Ovary (tissue), 9 donors: Measurements from ENCODE around the gene TRIM3. TPM values are rescaled to one million over a fixed set of nuclear protein-coding genes. Genes with fewer than 3 reads are reported as not detected.

Experiments
- DNase-seq, 5 donors: peaks; one replicate each; pipeline ENCODE4 v3.0.0-alpha.2; 2019 to 2020
- H3K27ac ChIP-seq, 2 donors: fragments of 200-600 bp; one replicate each; pipeline versions ENCODE4 v1.5.1 to v1.8.0; 2019 to 2022
- H3K27me3 ChIP-seq: fragments of 200-600 bp; one replicate; pipeline ENCODE4 v1.8.0; 2022
- H3K36me3 ChIP-seq: fragments of 200-600 bp; sonication (generic); one replicate; pipeline ENCODE4 v1.5.1; 2019
- H3K4me1 ChIP-seq: one replicate; pipeline ENCODE4 v1.8.1; 2013; ENCODE audit warnings: mild to moderate bottlenecking, moderate library complexity; ENCODE audit not compliant: insufficient read depth
- H3K4me3 ChIP-seq: fragments of 200-600 bp; sonication (generic); one replicate; pipeline ENCODE4 v1.5.1; 2017
- H3K9me3 ChIP-seq, 2 donors: fragments of 200-600 bp in 1 of 2; sonication (generic) in 1 of 2; one replicate each; pipeline versions ENCODE4 v1.5.1 to v1.8.1; 2013 to 2019; ENCODE audit warnings: mild to moderate bottlenecking in 1 of 2, moderate library complexity in 1 of 2
- CTCF ChIP-seq, 3 donors: fragments of 450-650 bp in 2 of 3; fragments of 200-600 bp in 1 of 3; IDR thresholded peaks; one replicate each; pipeline versions ENCODE4 v1.5.1 to v1.8.0; 2016 to 2022; ENCODE audit warnings: antibody characterized with exemption in 3 of 3, mild to moderate bottlenecking in 1 of 3
- EP300 ChIP-seq: sonication (generic); formaldehyde crosslinking; IDR thresholded peaks from one replicate; pipeline ENCODE4 v1.6.1; 2017; ENCODE audit warnings: antibody characterized with exemption
- POLR2A ChIP-seq: fragments of 450-650 bp; IDR thresholded peaks from one replicate; pipeline ENCODE4 v1.6.1; 2017; ENCODE audit warnings: antibody characterized with exemption, mild to moderate bottlenecking, moderate library complexity
- WGBS, 3 donors: extraction: QIAGEN DNeasy Blood & Tissue Kit in 1 of 3; methylation state at CpG; one replicate each; pipeline versions ENCODE4 v1.1.5 to v1.1.7; 2013 to 2017; 5-methylcytosine and 5-hydroxymethylcytosine counted together
- intact Hi-C, 4 donors: fragments of 100-400 bp; cut with DNase I; formaldehyde crosslinking; loops; one replicate each; pipeline versions ENCODE4 v1.11.0 to v1.15.1; 2022 to 2023
- polyA plus RNA-seq, 2 donors: library from polyadenylated mRNA; stranded (reverse); fragments of 200-250 nt in 1 of 2; fragments of 350-450 nt in 1 of 2; fragmentation: Illumina TruSeq in 1 of 2; extraction: RNeasy Lipid Tissue Mini Kit (QIAGEN cat#74804) in 1 of 2; gene quantifications; one replicate each; pipeline ENCODE4 v1.2.3, GENCODE V29; 2013 to 2014
- total RNA-seq, 7 donors: library from RNA; depleted of rRNA in 2 of 7; stranded (reverse); fragments of >200 nt in 2 of 7; fragmentation: NEBNext Ultra II Directional in 3 of 7; extraction: Animal tissue kit (Norgen Biotek cat#: 25700) in 3 of 7; gene quantifications; one replicate each; pipeline versions ENCODE4 v1.1.0 to v1.2.4, GENCODE V29; 2016 to 2023
- donor health status: DM: no; HTN: no; CAD: no; lungs with moderate emphysema.
- donor health status: DM: no; HTN: no; CAD: no.
- donor health status: Bipolar disorder and iron deficiency.
- donor health status: DM: yes; HTN: yes; CAD: no.
- donor health status: DM: no; HTN: no; CAD: no.
- donor health status: DM: yes; HTN: yes; CAD: no.

The TRIM3 gene
- total and polyA plus RNA-seq, 9 donors = 9.7 to 27.4 (median 18.4) TPM

DNA sequence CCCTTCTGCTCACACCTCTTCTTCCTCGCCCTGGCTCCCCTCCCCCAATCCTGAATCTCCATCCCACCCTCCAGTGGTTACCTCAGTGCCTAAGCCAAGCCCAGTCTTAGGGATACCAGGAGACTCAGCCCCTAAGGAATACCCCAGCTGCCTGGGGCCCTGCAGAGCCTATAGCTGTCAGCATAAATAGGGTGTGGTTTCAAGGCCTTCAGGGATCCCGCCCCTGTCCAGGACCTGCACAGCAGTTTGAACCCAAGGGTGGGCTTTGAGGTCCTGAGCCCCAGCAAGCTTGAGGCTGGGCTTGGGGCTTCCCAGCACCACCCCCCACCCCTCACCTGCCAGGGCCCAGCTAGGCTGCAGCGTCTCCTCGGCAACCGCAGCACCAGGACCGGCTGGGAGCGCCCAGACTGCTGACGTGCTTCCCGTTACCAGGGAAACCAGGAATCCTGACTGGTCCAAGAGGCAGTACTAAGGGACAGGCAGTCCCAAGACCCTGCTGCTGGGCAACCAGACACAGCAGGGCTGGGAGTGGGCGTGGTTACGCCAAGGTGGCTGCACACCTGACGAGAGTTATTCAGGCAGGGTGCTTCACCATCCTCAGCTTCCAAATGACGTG lies 68.6 kb downstream of the TRIM3 start:
- 63 to 65% (median 64%) methylated on average over 13 of the region's 13 CpGs for WGBS, 3 donors
- peak in 2 of 5 donors; percentile 52 to 56 for DNase-seq
- no peak overlapping the region for H3K4me3 ChIP-seq
- H3K4me1 ChIP-seq = peaks cover 5% of the 10 kb centered on the region
- H3K9me3 ChIP-seq = no peaks in the 10 kb centered on the region
- intact Hi-C loops = no loop called here
- TF ChIP-seq CTCF (IDR thresholded peaks at IDR 0.05) = no peak
- no peak for TF ChIP-seq EP300
- no peak for TF ChIP-seq POLR2A
- no peaks in the 10 kb centered on the region for H3K27me3 ChIP-seq
- H3K36me3 ChIP-seq = no peaks in the 10 kb centered on the region
- H3K27ac ChIP-seq = no peak overlapping the region

- Histone ChIP-seq H3K4me3 (no peak overlapping the region), H3K27ac (no peak overlapping the region), H3K36me3 (no peaks in the 10 kb centered on the region), H3K27me3 (no peaks in the 10 kb centered on the region), H3K4me1 (peaks cover 5% of the 10 kb centered on the region), H3K9me3 (no peaks in the 10 kb centered on the region)
- WGBS, 3 donors = 49 to 60% (median 52%) methylated on average over 16 of the region's 16 CpGs
- TF ChIP-seq POLR2A (no peak), EP300 (no peak), CTCF (IDR thresholded peaks at IDR 0.05) (no peak)
- DNase-seq = no peak
- intact Hi-C loops = no loop called here
These were observed 69.2 kb downstream of the TRIM3 start for GRCh38 chr11:6404342-6405051.

DNA sequence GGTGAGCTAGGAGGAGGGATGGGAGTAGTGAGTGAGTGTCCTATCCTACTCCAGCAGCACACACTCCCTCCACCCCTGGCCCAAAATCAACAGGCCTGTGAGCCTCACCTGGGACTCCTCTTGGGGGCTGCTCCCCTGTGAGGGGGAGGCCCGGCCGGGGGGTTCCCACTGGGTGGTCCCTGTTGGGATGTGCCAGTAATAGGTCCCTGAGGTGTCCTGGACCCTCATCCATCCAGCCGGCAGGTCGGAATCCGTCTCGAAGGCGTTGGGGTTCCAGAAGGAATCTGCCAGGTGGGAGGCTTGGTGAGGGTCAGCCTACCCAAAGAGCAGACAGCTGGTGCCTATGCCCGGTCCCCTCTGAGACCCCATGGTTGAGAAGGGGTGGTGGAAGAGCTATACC lies 70.2 kb downstream of the TRIM3 start:
- Histone ChIP-seq H3K4me1 (peaks cover 5% of the 10 kb centered on the region), H3K27ac (no peak overlapping the region), H3K4me3 (no peak overlapping the region), H3K27me3 (no peaks in the 10 kb centered on the region), H3K9me3 (no peaks in the 10 kb centered on the region), H3K36me3 (no peaks in the 10 kb centered on the region)
- intact Hi-C loops = no loop called here
- WGBS, 3 donors = 84 to 90% (median 86%) methylated on average over 8 of the region's 8 CpGs
- no peak for DNase-seq
- TF ChIP-seq EP300 (no peak), POLR2A (no peak), CTCF (IDR thresholded peaks at IDR 0.05) (no peak)

- H3K27me3 ChIP-seq = no peaks in the 10 kb centered on the region
- WGBS, 3 donors = 77 to 91% (median 89%) methylated on average over 7 of the region's 7 CpGs
- H3K9me3 ChIP-seq = no peaks in the 10 kb centered on the region
- TF ChIP-seq EP300 (no peak), POLR2A (no peak), CTCF (IDR thresholded peaks at IDR 0.05) (no peak)
- intact Hi-C loops = no loop called here
- no peak overlapping the region for H3K27ac ChIP-seq
- H3K4me3 ChIP-seq = no peak overlapping the region
- no peak for DNase-seq
- no peaks in the 10 kb centered on the region for H3K36me3 ChIP-seq
- peaks cover 6% of the 10 kb centered on the region for H3K4me1 ChIP-seq
These were observed 71.2 kb downstream of the TRIM3 start for GRCh38 chr11:6402561-6402981.
